Measurements from ENCODE around the gene PCP2.

The PCP2 gene

GRCh38 chr19:7633698-7634097, at the start of gene PCP2:
Gene PCP2, minus strand, starts transcription at chr19:7633719. Its CDS starts 262 bp downstream, at chr19:7633457.
- no peak for DNase-seq

GRCh38 chr19:7682175-7682855, 48.8 kb upstream of the PCP2 start:
- no peak for DNase-seq

GRCh38 chr19:7681340-7682174, 48.0 kb upstream of the PCP2 start:
- DNase-seq: no peak

- peak; percentile 43 for DNase-seq
Observed at GRCh38 chr19:7680606-7681339, 47.3 kb upstream of the PCP2 start, which contains the start of gene TRAPPC5. Gene TRAPPC5, plus strand, starts transcription at chr19:7680833. Its CDS starts 1,421 bp downstream, at chr19:7682254.

- DNase-seq: peak; percentile 40
Observed at GRCh38 chr19:7679771-7680605, 46.5 kb upstream of the PCP2 start.

- peak; percentile 26 for DNase-seq
Observed at GRCh38 chr19:7678971-7679751, 45.6 kb upstream of the PCP2 start.

- DNase-seq: no peak
Observed at GRCh38 chr19:7677669-7678311, 44.3 kb upstream of the PCP2 start.

GRCh38 chr19:7676854-7677253, 43.3 kb upstream of the PCP2 start, which contains the start of gene MCEMP1:
Gene MCEMP1, plus strand, starts transcription at chr19:7677090. Its CDS starts 31 bp downstream, at chr19:7677121.
- DNase-seq: no peak

GRCh38 chr19:7676376-7676775, 42.9 kb upstream of the PCP2 start:
- no peak for DNase-seq

GRCh38 chr19:7674010-7675005, 40.8 kb upstream of the PCP2 start:
- DNase-seq: no peak

- DNase-seq: no peak
Observed at GRCh38 chr19:7672522-7672921, 39.0 kb upstream of the PCP2 start.

GRCh38 chr19:7670790-7671189, 37.3 kb upstream of the PCP2 start:
- DNase-seq: no peak

GRCh38 chr19:7670150-7670783, 36.7 kb upstream of the PCP2 start:
- no peak for DNase-seq

- DNase-seq: no peak
Observed at GRCh38 chr19:7669641-7670040, 36.1 kb upstream of the PCP2 start.

- DNase-seq: no peak
Observed at GRCh38 chr19:7668842-7669241, 35.3 kb upstream of the PCP2 start, which contains the start of gene RETN. Gene RETN, plus strand, starts transcription at chr19:7669049. Its CDS starts 278 bp downstream, at chr19:7669327.

- no peak for DNase-seq
Observed at GRCh38 chr19:7665076-7665475, 31.6 kb upstream of the PCP2 start.

- DNase-seq: no peak
Observed at GRCh38 chr19:7663706-7664105, 30.2 kb upstream of the PCP2 start.

- no peak for DNase-seq
Observed at GRCh38 chr19:7662657-7663056, 29.1 kb upstream of the PCP2 start.

All from DMS79 (cell line).